GM21825 (cell line): ENCODE data around the gene FAM120A.

ENCODE experiments used
- ATAC-seq: cut with Tn5 transposase; IDR thresholded peaks from one replicate; pipeline ENCODE4 v1.9.1; 2021; ENCODE audit warnings: mild to moderate bottlenecking, moderate library complexity; ENCODE audit not compliant: unreplicated experiment

FAM120A gene

DNA sequence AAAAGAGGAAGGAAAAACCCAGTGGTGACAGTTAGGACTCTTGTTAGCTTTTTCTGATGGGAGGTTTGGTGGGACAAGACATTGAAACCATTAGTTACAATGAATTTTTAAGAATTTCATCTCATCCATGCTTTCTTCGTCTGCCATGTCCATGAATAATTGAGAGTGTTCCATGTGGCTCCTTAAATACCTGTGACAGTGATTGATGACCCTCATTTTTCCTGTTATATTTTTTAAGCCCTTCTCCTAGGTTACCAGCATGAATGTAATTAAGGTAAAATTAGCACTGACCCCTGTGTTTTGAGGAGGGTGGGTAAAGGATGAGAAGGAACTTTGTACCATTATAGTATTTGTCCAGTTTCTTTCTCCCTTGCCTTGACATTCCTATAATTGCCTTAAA lies 101.4 kb downstream of the FAM120A start:
- no peak for ATAC-seq

- no peak for ATAC-seq
Measured at GRCh38 chr9:93555370-93555769, 103.9 kb downstream of the FAM120A start.

DNA sequence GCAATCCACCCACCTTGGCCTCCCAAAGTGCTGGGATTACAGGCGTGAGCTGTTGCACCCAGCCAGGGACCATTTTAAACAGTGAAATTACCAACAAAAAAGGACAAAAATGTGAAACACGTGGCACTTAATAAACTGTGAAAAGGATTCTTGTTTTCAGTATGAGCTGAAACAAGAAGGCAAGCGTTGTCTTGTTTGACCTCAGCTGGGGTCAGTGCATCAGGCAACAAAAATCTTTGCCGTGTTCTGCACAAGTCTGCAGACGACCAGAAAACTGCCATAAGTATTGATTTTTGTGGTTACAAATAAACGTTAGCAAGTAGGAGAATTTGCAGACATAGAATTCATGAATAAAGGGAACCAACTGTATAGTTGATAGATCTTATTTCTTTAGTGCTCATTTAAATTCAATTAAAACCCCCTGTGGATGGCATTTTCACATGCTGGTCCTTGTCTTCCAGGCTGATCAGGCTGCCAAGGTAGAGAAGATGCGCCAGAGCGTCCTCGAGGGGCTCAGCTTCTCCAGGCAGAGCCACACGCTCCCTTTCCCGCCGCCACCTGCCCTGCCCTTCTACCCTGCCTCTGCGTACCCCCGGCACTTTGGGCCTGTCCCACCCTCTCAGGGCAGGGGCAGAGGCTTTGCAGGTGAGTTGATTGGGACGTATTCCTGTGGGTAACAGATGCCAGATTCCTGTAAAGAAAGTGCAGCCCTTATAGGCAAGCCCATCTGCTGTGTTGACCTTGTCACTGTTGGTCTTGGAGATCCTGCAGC lies 106.1 kb downstream of the FAM120A start:
- no peak for ATAC-seq

GRCh38 chr9:93558503-93558902 lies 107.0 kb downstream of the FAM120A start:
- no peak for ATAC-seq

DNA sequence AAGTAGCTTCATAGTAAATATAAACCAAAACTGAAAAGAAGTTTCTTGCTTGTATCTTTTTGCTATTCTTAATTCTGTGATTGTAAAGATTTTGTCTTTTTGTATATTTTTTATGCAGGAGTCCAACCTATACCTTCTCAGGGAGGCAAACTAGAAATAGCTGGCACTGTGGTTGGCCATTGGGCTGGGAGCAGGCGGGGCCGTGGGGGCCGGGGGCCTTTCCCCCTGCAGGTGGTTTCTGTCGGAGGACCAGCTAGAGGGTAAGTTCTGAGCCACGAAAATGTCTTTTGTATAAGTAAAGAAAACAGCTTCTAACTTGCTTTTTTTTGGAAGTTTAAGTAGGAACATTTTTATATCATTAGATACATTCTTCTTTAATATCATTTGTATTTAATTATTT lies 109.5 kb downstream of the FAM120A start:
- ATAC-seq = no peak

GRCh38 chr9:93562157-93562556 lies 110.7 kb downstream of the FAM120A start:
- no peak for ATAC-seq

GRCh38 chr9:93565089-93565488 lies 113.6 kb downstream of the FAM120A start:
- ATAC-seq = no peak

DNA sequence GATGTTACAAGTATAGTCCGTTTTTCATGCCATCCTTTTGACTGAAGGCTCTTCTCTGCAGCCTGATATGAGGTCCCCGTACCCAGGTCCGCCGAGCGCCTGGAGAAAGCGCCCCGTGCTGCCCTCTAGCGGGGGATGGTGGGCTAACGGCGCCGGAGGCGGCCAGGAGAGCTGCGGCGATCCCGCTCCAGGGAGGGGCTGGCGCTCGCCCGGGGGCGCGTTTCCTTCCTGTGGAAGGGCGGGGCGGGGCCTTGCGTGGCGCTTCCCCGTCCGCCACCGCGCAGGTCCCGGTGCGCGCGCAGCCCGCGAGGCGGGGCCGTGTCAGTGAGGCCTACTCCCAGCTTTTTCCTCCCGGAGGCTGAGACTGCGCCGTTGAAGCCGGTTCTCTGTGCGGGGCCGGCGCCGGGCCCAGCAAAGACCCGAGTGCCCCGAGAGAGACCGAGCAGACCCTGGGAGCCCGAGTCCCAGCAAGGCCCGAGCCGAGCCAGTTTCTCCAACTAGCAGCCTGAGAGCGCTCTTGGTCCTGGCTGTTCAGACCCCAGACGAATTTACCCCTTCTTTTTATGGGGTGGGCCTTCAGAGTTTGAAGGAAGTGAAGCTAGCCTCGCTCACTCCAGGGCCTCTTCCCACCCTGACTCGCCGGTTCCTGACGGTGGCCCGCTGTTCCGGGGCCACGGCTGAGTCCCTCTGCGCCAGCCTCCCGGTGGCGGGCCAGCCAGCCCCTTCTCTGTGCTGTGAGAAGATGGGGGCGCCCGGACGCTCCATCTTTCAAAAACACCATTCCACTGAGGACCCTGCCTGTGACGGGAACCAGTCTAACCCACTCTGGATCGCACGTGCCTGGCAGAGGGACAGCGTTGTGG lies 115.2 kb downstream of the FAM120A start:
- peak; percentile 90 for ATAC-seq

GRCh38 chr9:93567271-93567959 lies 115.9 kb downstream of the FAM120A start:
- ATAC-seq = peak; percentile 0

DNA sequence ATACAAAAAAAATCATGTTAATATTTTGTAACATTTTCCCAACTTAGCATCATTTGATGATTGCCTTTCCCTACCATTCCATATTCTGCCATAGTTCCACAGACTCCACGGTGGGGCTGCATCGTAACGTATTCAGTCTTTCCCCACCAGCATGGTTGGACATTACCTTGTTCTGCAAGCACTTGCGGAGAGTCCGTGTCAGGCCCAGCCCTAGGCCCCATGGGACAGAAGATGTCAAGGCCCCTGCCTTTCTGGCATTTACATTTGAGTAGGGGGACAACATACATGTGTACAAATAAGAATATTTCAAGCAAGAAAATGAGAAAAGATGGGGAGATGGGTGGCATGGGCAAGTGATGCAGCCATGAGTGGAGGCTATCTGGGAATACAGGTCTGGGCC lies 116.7 kb downstream of the FAM120A start:
- ATAC-seq = no peak

- ATAC-seq = no peak
Measured at GRCh38 chr9:93569621-93570174, 118.2 kb downstream of the FAM120A start.

GRCh38 chr9:93572221-93572620 lies 120.7 kb downstream of the FAM120A start:
- no peak for ATAC-seq

DNA sequence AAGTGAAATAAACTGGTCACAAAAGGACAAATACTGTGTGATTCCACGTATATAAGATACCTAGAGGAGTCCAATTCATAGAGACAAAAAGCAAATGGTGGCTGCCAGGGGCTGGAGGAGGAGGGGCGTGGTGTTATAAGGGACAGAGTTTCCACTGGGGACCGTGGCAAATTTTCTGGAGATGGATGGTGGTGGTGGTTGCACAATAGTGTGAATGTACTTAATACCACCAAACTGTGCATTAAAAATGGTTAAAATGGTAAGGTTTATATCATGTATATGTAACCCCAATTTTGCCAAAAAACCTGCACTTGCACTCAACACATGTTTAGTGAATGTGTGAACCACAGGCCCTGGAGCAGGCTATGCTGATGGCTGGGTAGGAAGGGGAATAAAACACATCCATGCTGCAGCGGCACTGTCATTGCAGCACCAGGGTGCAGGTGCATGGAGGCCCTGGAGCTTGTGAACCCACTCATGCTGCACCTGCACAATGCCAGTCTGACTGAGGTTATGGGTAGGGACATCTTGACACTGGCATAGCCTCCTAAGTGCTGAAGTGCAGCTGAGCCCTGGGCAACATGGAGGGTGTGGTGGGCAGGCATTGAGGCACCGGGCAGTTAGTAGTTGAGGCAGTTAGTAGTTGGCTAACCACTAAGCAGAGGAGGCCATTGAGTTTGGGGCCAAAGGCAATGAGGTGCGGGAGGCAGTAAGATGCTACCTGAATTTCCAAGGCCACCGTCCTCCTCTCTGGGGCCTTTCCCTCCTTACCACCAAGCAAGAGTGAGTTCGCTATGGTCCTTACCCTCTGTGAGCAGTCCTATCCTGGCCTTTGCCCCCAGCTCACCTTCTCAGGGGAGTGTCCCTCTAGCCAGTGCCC lies 121.4 kb downstream of the FAM120A start:
- no peak for ATAC-seq

DNA sequence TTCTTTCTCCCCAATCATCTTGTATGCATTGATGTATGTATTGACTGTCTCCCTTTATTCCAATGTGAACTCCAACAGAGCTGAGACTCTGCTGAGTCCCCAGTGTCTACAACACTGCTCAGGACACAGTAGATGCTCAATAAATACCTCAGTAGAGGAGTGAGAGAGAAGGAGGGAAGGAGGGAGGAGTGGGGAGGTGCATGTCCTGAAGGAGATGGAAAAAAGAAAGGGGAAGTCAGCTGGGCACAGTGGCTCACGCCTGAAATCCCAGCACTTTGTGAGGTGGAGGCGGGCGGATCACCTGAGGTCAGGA lies 122.0 kb downstream of the FAM120A start:
- no peak for ATAC-seq

- ATAC-seq = no peak
Measured at GRCh38 chr9:93574091-93574899, 122.8 kb downstream of the FAM120A start.

DNA sequence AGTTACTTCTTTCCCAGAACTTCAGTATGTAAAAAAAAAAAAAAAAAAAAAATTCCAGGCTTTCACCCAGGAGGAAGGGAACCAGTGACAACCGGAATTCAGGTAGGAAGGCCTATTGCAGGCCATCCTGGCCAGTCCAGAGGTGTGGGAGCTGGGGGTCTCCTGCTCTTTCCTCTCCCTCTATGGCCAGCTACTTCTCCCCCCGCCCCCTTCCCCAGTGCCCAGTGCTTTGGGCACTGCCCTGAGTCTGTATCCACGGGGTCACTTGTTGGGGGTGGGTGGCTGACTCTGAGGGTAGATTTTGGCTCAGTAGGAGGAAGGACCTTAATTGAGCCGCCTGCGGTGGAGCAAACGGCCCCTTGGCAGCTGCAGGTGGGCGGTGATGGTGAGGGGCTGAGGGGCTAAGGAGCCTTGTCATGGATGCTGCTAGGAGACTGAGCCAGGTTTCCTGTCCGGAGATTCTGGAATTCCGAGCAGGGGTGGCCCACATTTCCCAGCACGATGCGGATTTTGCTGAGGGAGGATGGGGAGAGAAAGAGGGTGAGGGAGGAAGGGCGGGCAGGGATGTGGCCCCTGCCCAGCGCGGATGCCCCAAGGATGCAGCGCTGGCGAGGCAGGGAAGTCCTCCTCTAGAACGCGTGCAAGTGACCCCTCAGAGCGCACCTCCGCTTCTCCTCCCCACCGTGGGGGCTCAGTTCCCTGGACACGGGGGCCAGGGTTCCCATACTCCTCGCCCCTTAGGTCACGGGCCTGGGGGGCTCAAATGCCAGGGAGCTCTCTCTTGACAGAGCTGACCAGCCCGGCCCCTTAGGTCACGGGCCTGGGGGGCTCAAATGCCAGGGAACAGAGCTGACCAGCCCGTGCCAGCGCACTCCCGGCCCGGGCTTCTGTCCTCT lies 123.7 kb downstream of the FAM120A start:
- no peak for ATAC-seq

- ATAC-seq = no peak
Measured at GRCh38 chr9:93575796-93576257, 124.3 kb downstream of the FAM120A start.

GRCh38 chr9:93576258-93577077 lies 125.0 kb downstream of the FAM120A start, which contains the start of gene PHF2:
Gene PHF2, plus strand, starts transcription at chr9:93576584. Its CDS starts 190 bp downstream, at chr9:93576774.
- ATAC-seq = no peak
